Nephron progenitor cell (in vitro differentiated cells): ENCODE measurements around the gene IER5.

Source experiments
- DNase-seq: peaks from one replicate; pipeline ENCODE4 v3.0.0; 2021
- H3K27ac Mint-ChIP-seq: 2 replicates; pipeline ENCODE4 v1.8.0; 2021; ENCODE audit warnings: mild to moderate bottlenecking, moderate library complexity, mixed read lengths
- H3K27me3 Mint-ChIP-seq: 2 replicates; pipeline ENCODE4 v1.8.0; 2021; ENCODE audit warnings: mild to moderate bottlenecking, low read depth, mixed read lengths; ENCODE audit not compliant: poor library complexity
- H3K36me3 Mint-ChIP-seq: 2 replicates; pipeline ENCODE4 v1.8.0; 2021; ENCODE audit warnings: low read depth, mixed read lengths
- H3K4me1 Mint-ChIP-seq: 2 replicates; pipeline ENCODE4 v1.8.0; 2021; ENCODE audit warnings: mixed read lengths
- H3K4me3 Mint-ChIP-seq: 2 replicates; pipeline ENCODE4 v1.8.0; 2021; ENCODE audit warnings: mild to moderate bottlenecking, moderate library complexity, mixed read lengths
- H3K9me3 Mint-ChIP-seq: 2 replicates; pipeline ENCODE4 v1.8.0; 2021; ENCODE audit warnings: mild to moderate bottlenecking, moderate library complexity, mixed read lengths
- TF ChIP-seq, protein P1 (sequence below): fragments of 200-600 bp; sonication (generic); IDR thresholded peaks from 2 replicates; pipeline ENCODE4 v1.5.0; 2021; ENCODE audit warnings: antibody characterized with exemption

The IER5 gene

DNA sequence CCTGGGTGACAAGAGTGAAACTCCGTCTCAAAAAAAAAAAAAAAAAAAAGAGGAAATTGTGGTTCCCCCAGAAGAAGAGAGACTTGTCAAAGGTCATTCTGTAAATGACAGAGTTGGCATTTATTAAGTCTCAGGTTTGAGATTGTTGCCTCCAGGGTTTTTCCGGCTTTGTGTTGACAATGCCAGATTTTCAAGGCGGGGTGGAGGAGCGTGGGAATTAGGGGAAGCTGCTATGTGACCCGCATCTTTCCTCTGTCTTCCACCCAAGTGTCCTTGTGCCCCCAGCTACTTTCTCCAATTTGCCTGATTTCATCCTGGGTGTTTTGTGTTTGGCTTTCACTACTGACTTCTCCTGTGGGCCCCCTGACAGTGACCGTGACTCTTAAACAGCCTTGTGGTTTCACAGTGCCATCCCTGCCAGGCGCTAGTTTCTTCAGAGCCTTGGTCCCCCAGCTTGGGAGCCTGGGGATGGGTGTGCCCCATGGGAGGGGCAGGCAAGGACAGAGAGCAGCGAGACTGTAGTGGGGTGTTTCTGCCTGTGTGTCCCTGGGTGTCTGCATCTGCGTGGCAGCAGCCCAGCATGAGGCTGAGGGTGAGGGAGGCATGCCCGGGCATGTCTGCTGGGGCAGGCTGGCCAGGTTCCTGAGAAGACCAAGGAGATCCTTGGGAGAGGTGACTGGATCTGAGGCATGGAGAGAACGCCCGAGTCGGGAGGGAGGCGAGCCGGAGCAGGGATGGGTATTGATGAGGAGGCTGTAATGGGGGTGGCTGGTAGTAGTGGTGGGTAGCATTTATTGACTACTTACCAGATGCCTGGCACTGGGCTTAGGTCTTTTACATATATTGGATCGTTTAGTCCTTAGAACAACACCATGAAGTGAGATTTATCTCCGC, 46.3 kb downstream of the IER5 start:
- Mint-ChIP-seq H3K27ac (peak overlapping the region; percentile 95), H3K4me1 (peaks cover 57% of the 10 kb centered on the region), H3K9me3 (no peaks in the 10 kb centered on the region), H3K27me3 (peaks cover 25% of the 10 kb centered on the region), H3K4me3 (no peak overlapping the region), H3K36me3 (no peaks in the 10 kb centered on the region)
- DNase-seq = no peak
- TF ChIP-seq, protein P1, sequence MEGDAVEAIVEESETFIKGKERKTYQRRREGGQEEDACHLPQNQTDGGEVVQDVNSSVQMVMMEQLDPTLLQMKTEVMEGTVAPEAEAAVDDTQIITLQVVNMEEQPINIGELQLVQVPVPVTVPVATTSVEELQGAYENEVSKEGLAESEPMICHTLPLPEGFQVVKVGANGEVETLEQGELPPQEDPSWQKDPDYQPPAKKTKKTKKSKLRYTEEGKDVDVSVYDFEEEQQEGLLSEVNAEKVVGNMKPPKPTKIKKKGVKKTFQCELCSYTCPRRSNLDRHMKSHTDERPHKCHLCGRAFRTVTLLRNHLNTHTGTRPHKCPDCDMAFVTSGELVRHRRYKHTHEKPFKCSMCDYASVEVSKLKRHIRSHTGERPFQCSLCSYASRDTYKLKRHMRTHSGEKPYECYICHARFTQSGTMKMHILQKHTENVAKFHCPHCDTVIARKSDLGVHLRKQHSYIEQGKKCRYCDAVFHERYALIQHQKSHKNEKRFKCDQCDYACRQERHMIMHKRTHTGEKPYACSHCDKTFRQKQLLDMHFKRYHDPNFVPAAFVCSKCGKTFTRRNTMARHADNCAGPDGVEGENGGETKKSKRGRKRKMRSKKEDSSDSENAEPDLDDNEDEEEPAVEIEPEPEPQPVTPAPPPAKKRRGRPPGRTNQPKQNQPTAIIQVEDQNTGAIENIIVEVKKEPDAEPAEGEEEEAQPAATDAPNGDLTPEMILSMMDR = no peak

DNA sequence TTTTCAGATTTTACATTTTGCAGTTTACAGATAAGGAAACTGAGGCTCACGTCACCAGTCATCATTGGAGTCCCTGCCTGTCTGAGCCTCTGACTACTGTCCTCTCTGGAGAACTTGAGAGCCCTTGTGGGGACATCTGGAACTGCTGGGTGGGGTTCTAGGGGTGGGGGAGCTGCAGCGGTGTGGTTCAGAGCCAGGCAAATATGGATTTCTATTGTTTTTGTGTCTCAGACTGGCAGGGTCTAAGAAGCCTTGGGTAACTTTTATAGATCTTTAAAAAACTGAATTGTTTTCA, 46.9 kb downstream of the IER5 start:
- Mint-ChIP-seq H3K4me1 (peaks cover 51% of the 10 kb centered on the region), H3K4me3 (no peak overlapping the region), H3K9me3 (no peaks in the 10 kb centered on the region), H3K36me3 (no peaks in the 10 kb centered on the region), H3K27me3 (peaks cover 25% of the 10 kb centered on the region), H3K27ac (peak overlapping the region; percentile 95)
- TF ChIP-seq, protein P1 = peak; percentile 15
- no peak for DNase-seq

DNA sequence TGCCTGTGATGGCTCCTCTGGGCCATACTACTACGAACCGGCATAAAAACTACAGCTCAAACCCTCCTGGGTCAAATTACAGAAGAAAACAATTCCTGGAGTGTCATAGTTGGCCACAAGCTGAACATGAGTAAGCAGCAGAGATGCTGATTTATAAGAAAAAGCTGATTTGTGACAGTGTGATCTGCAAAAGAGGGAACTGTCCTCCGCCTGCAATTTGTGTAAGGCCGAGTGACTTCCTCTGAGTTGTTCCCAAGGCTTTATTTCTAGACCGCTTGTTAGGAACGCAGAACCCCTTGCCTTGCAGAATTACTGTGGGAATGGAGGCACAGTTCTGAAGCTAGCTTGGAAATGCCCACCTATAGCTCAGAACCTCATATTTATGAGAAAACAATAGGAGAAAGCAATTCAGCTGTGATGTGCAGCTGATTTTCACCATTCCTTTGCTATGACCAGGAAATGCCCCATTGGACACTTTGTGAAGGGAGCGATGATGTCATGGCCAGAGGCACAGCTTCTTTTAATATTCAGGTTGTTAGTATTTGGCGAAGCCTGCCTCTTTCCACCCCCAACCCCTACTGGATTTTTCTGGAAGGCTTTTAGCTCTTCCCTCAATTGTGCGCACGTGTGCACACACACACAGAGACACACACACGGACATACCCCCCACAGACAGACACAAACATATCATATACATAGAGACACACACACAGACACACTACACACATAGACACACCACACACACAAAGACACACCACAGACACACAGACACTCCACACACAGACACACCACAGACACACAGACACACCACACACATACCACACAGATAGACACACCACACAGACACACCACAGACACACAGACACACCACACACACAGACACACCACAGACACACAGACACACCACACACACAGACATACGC, 47.6 kb downstream of the IER5 start:
- TF ChIP-seq, protein P1 = no peak
- Mint-ChIP-seq H3K4me1 (peaks cover 44% of the 10 kb centered on the region), H3K27ac (peak overlapping the region; percentile 95), H3K4me3 (no peak overlapping the region), H3K27me3 (peaks cover 21% of the 10 kb centered on the region), H3K36me3 (no peaks in the 10 kb centered on the region), H3K9me3 (no peaks in the 10 kb centered on the region)
- no peak for DNase-seq

DNA sequence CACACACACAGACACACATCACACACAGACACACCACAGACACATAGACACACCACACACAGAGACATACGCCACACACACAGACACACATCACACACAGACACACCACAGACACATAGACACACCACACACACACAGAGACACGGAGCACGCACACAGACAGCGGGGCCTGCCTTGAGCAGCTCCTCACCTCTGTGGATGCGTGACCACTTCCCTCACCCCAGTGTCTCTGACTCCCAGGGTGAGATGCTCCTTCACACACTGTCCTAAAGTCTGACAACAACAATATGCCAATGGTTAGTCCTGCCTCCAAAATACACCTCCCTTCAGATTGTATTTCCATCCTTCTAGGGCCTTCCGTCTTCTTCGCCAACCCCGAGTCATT, 48.2 kb downstream of the IER5 start:
- Mint-ChIP-seq H3K4me3 (no peak overlapping the region), H3K27ac (peak overlapping the region; percentile 10), H3K27me3 (peaks cover 21% of the 10 kb centered on the region), H3K9me3 (no peaks in the 10 kb centered on the region), H3K36me3 (no peaks in the 10 kb centered on the region), H3K4me1 (peaks cover 43% of the 10 kb centered on the region)
- no peak for DNase-seq
- TF ChIP-seq, protein P1 = no peak

DNA sequence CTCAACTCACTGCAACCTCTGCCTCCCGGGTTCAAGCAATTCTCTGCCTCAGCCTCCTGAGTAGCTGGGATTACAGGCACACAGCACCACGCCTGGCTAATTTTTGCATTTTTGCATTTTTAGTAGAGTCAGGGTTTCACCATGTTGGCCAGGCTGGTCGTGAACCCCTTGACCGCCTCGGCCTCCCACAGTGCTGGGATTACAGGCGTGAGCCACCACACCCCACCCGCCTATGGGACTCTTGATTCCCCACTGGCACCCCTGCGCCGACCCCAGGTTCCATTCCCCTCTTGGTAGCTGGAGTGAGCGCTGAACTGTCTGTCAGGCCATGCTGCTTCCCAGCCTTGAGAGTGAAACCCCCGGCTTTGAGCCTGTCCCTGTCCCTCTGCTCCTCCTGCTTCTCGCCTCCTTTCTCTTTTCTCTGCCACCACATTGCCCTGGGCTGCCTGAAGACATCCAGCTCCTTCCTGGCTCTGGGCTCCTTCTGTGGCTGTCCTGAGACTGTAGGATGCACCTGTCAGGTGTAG, 48.8 kb downstream of the IER5 start:
- Mint-ChIP-seq H3K36me3 (no peaks in the 10 kb centered on the region), H3K27me3 (peaks cover 21% of the 10 kb centered on the region), H3K4me1 (peaks cover 48% of the 10 kb centered on the region), H3K9me3 (no peaks in the 10 kb centered on the region), H3K4me3 (no peak overlapping the region), H3K27ac (peak overlapping the region; percentile 72)
- no peak for DNase-seq
- TF ChIP-seq, protein P1 = no peak
